Measurements from ENCODE around the gene TGFB1. TPM values are rescaled to one million over a fixed set of nuclear protein-coding genes. Genes with fewer than 3 reads are reported as not detected.

The TGFB1 gene
- total RNA-seq, 1 experiment from 2014 or later, result 10.4 TPM

DNA sequence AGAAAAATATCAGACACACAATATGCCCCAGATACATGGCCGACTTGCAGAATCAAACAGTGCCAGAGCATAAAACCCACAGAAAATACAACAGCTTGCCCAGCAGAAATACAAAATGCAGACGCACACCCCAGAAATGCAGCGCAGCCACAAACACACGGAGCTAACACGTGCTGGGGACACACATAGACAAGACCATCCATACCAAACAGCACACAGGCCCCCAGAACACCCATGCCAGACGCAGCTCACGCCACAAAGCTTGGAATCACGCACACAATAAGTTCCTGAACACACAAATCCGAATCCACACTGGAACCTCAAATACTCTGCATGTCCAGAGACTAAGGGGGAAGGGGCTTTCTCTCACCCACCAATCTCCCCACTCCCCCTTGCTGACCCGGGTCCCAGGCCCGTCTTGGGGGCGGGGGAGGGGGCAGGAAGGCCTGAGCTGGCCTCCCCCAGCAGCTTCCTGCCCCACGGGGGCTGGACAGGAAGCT lies 26.6 kb downstream of the TGFB1 start (continued):
- TF ChIP-seq, protein P1, sequence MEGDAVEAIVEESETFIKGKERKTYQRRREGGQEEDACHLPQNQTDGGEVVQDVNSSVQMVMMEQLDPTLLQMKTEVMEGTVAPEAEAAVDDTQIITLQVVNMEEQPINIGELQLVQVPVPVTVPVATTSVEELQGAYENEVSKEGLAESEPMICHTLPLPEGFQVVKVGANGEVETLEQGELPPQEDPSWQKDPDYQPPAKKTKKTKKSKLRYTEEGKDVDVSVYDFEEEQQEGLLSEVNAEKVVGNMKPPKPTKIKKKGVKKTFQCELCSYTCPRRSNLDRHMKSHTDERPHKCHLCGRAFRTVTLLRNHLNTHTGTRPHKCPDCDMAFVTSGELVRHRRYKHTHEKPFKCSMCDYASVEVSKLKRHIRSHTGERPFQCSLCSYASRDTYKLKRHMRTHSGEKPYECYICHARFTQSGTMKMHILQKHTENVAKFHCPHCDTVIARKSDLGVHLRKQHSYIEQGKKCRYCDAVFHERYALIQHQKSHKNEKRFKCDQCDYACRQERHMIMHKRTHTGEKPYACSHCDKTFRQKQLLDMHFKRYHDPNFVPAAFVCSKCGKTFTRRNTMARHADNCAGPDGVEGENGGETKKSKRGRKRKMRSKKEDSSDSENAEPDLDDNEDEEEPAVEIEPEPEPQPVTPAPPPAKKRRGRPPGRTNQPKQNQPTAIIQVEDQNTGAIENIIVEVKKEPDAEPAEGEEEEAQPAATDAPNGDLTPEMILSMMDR (IDR thresholded peaks at IDR 0.05), result no peak

DNA sequence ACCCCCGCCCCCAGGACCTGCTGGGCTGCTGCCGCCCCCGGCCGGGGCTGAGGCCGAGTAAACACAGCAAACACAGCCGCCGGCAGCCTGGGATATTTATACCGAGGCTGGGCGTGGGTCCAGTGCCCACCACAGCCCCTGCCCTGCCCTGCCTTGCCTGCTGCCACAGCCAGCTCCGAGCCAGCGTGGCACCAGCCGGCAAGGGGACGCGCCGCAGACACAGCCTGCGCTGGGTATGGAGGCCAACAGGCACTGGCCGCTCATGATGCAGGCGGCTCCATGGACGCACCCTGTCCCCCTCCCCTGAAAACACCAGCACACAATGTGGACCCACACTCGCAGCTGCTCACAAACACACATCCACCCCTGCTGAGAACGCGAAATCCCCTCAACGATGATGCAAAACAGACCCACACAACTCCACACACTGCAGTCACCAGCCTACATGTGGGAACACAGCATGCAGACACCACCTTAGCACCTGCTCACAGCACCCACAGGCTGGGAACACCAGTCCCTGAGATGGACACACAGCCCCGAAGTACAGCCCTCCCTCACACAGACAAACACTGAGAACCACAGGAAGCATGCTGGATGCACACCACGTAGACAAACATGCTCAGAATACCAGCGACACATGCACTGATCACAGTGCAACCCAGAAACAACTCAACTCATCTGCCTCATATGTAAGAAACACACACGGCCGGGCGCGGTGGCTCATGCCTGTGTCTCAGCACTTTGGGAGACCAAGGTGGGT lies 27.6 kb downstream of the TGFB1 start:
- peak overlapping the region; percentile 64 for H3K27ac Mint-ChIP-seq
- ChIA-PET CTCF (interaction anchor here (0.6 to 4.8 kb wide), 4 partner anchors 15 to 232 kb away, joined by 3 to 44 read pairs (median 5); partner anchors contain the start of gene TGFB1), POLR2A (interaction anchor here (0.8 kb wide), 1 partner anchor 46 kb away, joined by 3 read pairs; no protein-coding TSS in a partner anchor)
- DNase-seq (ENCODE audit: low spot score) (no peak), ATAC-seq (no peak)
- H3K27me3 Mint-ChIP-seq (ENCODE audit: low read depth), result peaks cover under 1% of the 10 kb centered on the region
- H3K36me3 Mint-ChIP-seq, result no peaks in the 10 kb centered on the region; the same call in 1 of the 2 replicates
- H3K4me1 Mint-ChIP-seq, result peaks cover 54% of the 10 kb centered on the region
- TF ChIP-seq FOXP1 (CRISPR knock-in tag; IDR thresholded peaks at IDR 0.05; ENCODE audit: borderline replicate concordance) (peak; percentile 68; the same call in 1 of the 2 replicates), ETV6 (CRISPR knock-in tag; IDR thresholded peaks at IDR 0.05) (peak; percentile 45; the same call in 1 of the 2 replicates), ZNF317 (CRISPR knock-in tag; IDR thresholded peaks at IDR 0.05; ENCODE audit: borderline replicate concordance, low read depth) (no peak), NFATC4 (CRISPR knock-in tag; IDR thresholded peaks at IDR 0.05) (0 out of 2 replicates have a peak, but pooled peaks have one; percentile 32), GABPB1 (CRISPR knock-in tag; IDR thresholded peaks at IDR 0.05) (0 out of 2 replicates have a peak, but pooled peaks have one; percentile 19), FOXK1 (CRISPR knock-in tag; IDR thresholded peaks at IDR 0.05) (peak; percentile 72; the same call in 1 of the 2 replicates), ZBTB21 (CRISPR knock-in tag; IDR thresholded peaks at IDR 0.05; ENCODE audit: borderline replicate concordance) (no peak), SP1 (CRISPR knock-in tag; conservative IDR thresholded peaks at IDR 0.05) (0 out of 2 replicates have a peak, but pooled peaks have one; percentile 8)
- TF ChIP-seq, protein P2, sequence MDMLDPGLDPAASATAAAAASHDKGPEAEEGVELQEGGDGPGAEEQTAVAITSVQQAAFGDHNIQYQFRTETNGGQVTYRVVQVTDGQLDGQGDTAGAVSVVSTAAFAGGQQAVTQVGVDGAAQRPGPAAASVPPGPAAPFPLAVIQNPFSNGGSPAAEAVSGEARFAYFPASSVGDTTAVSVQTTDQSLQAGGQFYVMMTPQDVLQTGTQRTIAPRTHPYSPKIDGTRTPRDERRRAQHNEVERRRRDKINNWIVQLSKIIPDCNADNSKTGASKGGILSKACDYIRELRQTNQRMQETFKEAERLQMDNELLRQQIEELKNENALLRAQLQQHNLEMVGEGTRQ (CRISPR knock-in tag; IDR thresholded peaks at IDR 0.05), result no peak
- TF ChIP-seq, protein P3, sequence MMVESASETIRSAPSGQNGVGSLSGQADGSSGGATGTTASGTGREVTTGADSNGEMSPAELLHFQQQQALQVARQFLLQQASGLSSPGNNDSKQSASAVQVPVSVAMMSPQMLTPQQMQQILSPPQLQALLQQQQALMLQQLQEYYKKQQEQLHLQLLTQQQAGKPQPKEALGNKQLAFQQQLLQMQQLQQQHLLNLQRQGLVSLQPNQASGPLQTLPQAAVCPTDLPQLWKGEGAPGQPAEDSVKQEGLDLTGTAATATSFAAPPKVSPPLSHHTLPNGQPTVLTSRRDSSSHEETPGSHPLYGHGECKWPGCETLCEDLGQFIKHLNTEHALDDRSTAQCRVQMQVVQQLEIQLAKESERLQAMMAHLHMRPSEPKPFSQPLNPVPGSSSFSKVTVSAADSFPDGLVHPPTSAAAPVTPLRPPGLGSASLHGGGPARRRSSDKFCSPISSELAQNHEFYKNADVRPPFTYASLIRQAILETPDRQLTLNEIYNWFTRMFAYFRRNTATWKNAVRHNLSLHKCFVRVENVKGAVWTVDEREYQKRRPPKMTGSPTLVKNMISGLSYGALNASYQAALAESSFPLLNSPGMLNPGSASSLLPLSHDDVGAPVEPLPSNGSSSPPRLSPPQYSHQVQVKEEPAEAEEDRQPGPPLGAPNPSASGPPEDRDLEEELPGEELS (CRISPR knock-in tag; IDR thresholded peaks at IDR 0.05), result peak; percentile 53; the same call in 1 of the 2 replicates
- TF ChIP-seq, protein P4, sequence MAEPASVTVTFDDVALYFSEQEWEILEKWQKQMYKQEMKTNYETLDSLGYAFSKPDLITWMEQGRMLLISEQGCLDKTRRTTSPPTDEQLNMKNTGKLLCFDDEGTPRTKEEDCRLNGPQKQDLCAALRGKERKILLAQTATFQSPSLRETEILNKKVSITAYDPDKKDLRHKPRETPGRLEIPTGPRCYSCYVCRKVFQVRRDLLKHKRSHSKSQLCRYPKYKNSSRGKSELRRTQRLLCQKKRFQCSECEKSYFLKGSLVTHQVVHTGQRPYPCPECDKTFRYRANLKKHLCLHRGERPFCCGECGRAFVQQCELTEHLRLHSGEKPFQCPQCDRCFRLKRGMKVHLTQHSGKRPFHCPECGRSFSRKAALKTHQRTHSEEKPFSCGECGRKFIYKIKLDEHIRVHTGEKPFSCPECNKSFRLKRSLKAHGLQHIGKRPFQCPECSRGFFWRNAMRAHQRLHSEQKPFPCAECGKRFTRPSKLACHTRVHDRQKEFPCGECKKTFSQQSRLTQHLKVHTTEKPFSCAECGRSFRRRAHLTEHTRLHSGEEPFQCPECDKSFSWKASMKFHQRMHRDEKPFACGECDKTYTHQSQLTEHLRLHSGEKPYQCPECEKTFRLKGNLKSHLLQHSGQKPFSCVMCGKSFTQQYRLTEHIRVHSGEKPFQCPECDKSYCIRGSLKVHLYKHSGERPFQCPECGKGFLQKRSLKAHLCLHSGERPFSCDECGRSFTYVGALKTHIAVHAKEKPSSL (CRISPR knock-in tag; conservative IDR thresholded peaks at IDR 0.05), result no peak
- TF ChIP-seq, protein P5, sequence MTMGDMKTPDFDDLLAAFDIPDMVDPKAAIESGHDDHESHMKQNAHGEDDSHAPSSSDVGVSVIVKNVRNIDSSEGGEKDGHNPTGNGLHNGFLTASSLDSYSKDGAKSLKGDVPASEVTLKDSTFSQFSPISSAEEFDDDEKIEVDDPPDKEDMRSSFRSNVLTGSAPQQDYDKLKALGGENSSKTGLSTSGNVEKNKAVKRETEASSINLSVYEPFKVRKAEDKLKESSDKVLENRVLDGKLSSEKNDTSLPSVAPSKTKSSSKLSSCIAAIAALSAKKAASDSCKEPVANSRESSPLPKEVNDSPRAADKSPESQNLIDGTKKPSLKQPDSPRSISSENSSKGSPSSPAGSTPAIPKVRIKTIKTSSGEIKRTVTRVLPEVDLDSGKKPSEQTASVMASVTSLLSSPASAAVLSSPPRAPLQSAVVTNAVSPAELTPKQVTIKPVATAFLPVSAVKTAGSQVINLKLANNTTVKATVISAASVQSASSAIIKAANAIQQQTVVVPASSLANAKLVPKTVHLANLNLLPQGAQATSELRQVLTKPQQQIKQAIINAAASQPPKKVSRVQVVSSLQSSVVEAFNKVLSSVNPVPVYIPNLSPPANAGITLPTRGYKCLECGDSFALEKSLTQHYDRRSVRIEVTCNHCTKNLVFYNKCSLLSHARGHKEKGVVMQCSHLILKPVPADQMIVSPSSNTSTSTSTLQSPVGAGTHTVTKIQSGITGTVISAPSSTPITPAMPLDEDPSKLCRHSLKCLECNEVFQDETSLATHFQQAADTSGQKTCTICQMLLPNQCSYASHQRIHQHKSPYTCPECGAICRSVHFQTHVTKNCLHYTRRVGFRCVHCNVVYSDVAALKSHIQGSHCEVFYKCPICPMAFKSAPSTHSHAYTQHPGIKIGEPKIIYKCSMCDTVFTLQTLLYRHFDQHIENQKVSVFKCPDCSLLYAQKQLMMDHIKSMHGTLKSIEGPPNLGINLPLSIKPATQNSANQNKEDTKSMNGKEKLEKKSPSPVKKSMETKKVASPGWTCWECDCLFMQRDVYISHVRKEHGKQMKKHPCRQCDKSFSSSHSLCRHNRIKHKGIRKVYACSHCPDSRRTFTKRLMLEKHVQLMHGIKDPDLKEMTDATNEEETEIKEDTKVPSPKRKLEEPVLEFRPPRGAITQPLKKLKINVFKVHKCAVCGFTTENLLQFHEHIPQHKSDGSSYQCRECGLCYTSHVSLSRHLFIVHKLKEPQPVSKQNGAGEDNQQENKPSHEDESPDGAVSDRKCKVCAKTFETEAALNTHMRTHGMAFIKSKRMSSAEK (CRISPR knock-in tag; IDR thresholded peaks at IDR 0.05; ENCODE audit: borderline replicate concordance), result no peak
- TF ChIP-seq, protein P6, sequence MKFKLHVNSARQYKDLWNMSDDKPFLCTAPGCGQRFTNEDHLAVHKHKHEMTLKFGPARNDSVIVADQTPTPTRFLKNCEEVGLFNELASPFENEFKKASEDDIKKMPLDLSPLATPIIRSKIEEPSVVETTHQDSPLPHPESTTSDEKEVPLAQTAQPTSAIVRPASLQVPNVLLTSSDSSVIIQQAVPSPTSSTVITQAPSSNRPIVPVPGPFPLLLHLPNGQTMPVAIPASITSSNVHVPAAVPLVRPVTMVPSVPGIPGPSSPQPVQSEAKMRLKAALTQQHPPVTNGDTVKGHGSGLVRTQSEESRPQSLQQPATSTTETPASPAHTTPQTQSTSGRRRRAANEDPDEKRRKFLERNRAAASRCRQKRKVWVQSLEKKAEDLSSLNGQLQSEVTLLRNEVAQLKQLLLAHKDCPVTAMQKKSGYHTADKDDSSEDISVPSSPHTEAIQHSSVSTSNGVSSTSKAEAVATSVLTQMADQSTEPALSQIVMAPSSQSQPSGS (CRISPR knock-in tag; IDR thresholded peaks at IDR 0.05; ENCODE audit: borderline replicate concordance, low read depth), result no peak
- TF ChIP-seq, protein P7, sequence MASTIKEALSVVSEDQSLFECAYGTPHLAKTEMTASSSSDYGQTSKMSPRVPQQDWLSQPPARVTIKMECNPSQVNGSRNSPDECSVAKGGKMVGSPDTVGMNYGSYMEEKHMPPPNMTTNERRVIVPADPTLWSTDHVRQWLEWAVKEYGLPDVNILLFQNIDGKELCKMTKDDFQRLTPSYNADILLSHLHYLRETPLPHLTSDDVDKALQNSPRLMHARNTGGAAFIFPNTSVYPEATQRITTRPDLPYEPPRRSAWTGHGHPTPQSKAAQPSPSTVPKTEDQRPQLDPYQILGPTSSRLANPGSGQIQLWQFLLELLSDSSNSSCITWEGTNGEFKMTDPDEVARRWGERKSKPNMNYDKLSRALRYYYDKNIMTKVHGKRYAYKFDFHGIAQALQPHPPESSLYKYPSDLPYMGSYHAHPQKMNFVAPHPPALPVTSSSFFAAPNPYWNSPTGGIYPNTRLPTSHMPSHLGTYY (CRISPR knock-in tag; IDR thresholded peaks at IDR 0.05), result no peak
- no peaks in the 10 kb centered on the region for H3K9me3 Mint-ChIP-seq
- peak overlapping the region; percentile 64 for H3K4me3 Mint-ChIP-seq
